Superior temporal gyrus (tissue), 1 donor: ENCODE results near the gene REG4.
A peak's percentile ranks its signal among the peaks of the same experiment; 100 is the strongest.
"Not testable (repeated sequence)": the region's sequence is repeated elsewhere in the genome, so short reads cannot be mapped to it uniquely, and the experiment has no call there.

Experiments used
- DNase-seq: peaks from one replicate; pipeline ENCODE4 v3.0.0-alpha.2; 2016; ENCODE audit errors: extremely low spot score

REG4 gene

DNA sequence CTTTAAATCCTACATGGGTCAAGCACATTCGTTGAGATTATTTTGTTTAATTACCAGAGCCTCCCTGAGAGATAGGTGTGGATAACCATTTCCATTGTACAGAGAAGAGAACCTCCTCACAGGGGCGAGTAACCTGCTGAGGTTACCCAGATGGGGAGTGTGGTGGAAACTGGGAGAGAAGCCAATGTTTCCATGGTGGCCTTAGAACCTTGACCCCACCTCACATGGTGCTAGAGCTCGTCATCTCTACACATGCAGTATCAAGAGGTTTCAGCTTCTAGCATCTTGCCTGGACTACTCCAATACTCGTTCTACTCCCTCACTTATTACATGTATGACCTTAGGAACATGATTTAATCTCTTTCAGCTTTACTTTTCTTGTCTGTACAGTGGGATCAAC, 4.8 kb downstream of the REG4 start:
- no peak for DNase-seq

DNA sequence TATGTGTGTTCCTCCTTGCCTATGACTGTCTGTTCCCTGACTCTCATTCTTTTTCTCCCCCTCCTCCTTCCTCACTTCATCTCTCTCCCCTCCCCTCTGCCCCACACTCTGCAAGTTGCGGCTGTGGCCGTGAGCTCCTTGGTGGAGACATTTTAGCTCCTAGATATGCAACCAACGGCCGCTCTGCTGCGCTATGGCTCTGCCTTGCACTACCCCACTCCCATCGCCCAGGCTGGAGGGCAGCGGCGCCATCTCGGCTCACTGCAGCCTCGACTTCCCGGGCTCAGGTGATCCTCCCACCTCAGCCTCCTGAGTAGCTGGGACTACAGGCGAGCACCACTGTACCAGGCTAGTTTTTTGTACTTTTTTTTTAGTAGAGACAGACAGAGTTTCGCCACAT, 5.5 kb downstream of the REG4 start:
- DNase-seq = no peak

DNA sequence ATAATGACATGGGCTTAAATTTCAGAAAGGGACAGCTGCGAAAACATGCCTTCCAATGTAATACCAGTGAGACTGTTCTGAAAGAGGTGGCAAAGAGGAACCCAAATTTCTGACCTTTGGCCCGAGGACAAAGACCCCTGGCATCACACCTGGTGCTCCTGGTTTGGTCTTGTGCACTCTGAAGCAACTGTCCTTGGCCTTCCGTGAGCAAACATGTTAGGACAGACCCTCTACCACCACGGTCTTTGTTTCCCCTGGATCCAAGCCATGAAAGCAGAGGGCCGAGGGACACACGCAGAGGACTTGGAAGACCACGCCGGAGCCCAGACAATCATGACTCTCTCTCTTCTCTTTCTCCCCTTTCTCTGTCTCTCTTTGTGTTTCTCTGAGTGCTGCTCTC, 6.0 kb downstream of the REG4 start:
- no peak for DNase-seq

DNA sequence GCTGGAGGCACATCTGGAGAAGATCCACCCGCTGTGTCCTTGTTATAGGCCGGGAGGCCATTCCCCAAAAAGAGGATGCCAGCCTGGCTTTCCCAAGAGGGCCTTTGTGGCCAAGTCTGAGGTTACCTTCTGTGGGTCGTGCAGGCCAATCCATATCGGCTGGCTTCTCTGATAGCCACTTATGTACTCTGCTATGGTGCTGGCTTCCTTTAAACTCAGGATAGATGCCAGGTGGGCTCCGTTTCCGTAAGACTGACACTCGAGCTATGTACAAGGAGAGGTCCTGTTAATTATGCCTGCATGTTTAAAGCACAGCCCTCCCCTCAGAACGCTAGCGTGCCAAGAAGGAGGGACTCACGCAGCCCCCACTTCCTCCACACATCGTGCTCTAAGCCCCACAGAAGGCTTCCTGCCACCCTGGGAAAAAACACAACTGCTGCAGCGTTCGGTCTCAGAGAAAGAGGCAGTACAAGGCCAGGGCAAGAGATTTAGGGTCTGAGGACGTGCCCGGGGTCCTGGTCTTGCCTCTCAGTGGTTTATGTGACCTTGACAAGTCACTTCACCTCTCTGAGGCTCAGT, 11.6 kb downstream of the REG4 start:
- DNase-seq = no peak

DNA sequence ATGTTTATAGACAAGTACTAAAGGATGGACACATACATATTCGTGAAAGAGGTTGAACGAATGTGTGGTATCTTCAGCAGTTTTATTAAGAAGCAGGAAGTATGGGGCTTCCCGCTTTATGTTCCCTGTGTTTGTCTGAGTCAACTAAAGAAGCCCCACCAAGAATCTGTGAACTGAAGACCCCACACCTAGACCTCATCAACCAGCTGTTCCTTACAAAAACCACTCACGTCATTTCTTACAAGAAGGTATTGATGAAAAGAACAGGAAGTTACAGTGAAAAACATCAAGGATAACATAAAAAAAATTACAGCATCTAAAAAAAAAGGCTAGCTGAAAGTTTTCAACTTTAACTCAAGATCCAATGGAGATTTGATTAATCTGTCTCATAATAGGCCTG, 12.3 kb downstream of the REG4 start:
- DNase-seq = no peak

DNA sequence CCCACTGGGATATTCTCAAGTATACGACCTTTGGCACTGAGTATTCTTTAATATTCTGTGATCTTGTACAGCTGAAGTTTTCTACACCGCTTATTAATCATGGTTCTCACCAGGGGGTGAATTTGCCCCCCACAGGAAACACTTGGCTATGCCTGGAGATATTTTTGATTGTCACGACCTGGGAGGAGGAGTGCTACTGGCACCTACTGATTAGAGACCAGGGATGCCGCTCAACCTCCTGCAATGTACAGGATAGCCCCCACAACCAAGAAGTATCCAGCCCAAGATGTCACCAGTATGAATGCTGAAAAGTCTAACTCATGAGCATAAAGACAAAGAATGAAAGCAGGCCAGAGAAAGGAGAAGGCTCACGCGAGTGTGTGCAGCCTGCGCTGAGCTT, 13.7 kb downstream of the REG4 start:
- no peak for DNase-seq

DNA sequence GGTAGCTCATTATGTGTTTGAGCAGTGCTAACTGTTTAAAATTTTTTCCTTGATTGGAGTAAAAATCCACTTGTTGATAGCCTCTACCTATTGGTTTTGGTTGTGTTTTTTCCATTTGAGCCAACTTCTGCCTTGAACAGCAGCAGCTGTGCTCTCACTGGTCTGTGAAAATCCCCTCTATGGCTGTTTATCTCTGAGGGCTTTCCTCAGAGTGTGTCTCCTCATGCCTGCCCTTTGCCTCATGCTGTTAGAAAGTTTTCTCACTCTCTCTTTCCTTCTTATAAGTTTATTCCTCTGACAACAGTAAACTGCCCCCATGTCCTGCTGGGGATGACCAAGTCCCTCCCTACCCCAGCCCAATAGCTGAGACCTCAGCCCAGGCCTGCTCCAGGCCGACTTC, 14.1 kb downstream of the REG4 start:
- no peak for DNase-seq

DNA sequence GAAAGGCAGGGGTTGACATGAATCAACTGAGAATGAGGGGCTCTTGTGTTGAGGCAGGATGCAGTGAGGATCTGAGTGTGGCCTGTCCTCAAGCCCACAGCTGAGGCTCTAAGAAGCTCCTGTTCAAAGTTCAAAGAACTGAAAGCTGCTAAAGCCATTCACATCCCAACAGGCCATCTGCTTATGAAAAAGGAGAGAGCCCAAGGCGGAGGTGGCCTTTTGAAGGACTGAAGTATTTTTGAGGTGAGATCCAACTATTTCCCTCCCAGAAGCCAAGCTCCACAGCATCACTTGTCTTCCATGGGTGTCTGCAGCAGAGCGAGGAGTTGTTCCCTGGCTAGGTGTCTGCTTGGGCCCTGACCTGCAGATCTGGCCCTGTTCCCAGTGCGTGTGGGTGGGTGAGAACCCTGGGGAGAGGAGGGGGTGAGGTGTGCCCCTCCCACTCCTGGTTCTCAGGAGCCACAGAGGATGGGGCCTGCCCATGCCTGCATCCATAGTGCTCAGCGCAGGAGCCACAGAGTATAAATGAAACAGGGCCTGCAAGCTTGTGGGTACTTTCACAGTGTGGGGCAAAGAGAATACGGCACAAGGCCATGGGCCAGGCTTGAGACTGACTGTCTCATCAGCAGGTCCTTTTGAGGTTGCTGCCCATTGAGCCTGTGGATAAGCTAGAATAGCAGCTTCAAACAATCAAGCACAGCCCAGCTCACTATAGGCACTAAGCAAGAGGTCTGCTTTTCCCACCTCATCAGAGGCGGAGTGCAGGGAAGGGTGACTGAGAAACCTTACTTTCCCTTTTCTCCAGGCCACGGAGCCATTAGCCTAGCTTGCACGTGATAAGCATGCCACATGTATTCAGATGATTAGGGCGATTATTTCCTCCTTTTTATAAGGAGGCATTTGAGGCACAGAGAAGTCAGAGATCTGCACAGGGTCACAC, 15.7 kb downstream of the REG4 start:
- DNase-seq = peak; percentile 14

DNA sequence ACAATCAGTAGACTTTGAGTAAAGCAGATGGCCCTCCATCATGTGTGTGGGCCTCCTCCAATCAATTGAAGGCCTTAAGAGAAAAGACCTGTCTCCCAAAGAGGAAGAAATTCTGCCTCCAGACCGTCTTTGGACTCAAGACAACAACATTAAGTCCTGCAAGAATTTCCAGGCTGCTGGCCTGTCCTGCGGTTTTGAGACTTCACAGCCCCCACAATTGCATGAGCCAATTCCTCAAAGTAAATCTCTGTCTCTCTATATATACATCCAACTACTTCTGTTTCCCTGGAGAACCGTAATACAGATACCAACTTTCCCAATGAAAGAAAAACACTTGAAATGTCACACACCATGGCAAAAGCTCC, 16.4 kb downstream of the REG4 start:
- no peak for DNase-seq

DNA sequence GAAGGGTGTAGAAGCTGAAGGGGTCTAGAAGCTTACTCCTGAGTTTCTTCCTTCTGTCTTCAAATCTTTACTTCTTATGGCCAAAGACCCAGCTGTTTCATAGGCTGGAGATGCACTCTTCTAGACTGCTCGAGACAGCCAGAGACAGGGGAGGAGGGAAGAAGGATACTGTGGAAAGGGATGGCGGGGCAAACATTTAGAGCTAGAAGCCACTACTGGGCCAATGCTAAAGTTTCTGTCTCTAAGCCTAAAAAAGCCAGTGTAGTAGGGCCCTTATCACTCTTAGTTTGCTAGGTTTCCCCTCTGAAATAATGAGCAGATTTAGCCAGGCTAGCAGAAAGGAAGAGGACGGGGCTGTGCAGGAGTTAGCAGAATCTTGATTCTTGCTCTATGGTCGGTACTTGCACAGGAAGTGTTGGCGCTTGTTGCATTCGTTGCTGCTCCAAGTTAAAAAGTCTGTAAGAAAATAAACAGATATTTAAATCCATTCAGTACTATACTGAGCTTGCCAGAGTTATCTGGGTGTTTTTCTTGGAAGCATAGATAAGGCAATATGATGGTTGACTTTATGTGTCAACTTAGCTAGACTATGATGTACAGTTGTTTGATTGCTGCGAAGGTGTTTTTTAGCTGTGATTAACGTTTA, 16.9 kb downstream of the REG4 start:
- no peak for DNase-seq

DNA sequence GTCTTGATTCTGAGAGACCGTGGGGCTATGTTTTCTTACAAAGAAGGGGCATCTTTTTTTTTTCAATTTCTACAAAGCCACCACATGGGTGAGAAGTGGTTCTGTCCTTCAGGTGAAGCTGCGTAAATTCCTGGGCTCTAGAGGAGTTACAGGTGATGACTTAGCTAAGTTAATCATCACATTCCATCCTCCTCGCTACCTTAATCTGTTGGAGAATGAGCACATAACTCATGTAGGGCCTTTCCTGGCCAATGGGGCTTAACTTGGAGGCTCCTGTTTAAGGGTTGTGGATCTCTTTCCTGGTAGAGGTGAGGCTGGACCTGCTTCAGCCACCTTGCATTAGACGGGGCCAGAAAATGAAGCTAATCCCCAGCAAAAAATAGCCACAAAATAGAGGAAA, 19.9 kb downstream of the REG4 start:
- no peak for DNase-seq

DNA sequence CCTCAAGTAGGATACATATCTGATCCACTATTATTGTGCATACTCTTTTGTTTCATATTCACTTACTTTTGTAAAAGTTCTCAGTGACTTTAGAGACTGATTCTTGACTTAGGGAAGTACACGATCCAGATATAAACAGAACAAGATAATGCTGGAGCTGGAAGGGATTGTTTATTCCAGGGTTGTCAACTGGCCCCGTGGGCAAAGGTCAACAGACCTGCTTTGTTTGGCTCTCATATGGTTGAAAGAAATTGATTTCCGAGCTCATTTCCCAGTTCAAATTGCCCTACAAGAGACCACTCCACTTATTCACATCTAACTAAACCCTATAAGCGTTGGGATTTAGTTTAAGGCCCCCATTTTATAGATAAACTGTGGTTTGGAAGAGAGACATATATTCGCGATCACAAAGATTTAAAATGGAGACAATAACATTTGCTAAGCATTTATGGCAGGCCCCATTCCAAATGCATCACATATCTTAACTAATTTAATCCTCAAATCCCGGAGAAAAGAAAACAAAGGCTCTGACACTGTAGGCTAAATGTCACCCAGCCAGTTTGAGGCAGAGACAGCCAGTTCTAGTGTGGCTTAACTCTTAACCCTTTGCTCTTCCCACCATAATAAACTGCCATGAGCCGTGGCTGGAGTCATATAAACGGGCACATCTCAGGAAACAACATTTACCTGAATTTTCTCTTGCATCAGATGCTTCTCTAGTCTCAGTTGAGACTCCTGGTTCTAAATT, 20.6 kb downstream of the REG4 start:
- no peak for DNase-seq

DNA sequence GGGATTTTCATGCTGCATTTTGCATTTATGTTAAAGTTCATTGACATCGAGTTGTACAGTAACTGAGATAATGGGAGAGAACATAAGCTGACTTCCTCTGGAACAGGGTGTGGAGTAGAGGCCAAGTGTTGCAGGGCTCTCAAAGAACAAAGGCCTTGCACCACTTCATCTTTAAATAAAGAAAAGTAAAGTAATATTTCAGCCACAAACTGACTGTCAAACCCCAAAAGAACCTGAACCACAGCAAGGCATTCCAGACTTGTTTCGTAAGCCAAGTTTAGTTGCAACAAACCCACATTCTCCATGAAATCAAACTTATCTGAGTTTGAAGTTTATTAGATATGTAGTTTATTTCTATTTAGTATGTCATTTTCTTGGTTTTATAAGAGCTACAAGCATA, 23.5 kb downstream of the REG4 start:
- no peak for DNase-seq

DNA sequence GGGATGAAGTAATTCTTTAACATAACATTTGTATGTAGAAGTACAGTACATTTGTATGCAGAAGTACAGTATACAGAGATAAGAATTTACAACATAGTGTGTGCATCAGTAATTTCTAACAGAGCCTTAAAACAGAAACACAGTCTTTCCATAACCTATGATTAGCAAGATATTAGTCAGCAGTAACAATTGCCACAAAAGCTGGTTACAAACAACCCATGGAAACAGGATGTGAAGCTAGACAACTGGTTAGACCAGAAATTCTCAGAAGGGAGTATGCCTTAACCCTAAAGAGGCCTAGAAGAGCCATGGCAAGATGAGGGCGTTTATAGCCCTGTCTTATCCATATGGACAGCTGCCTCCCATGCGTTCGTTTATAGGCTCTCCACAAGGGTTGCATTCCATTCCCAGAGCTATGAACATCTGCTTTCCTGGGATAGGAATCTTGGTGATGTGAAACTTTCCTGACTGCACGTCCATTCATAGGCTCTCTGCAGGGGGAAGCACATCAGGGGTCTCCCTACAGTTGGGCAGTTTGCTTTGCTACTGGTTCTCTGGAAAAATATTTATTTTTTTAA, 24.7 kb downstream of the REG4 start:
- DNase-seq = not testable (repeated sequence)

DNA sequence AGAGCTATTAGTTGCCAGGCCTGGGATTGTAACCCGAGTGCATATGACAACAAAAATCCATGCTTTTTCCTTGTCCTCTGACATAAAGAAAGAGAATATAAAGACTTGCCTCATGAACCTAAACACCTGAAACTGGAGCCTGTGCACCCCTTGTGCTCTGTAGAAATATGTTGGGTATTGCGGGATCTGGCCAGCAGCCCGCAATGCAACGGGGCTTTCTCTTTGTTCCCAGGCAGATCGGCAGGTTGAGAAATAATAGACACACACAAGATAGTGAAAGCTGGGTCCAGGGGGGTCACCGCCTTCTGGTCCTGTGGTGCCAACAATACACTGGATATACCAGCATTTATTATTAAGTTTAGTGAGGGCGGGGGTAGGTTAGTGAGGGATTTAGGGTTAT, 25.2 kb downstream of the REG4 start:
- DNase-seq = not testable (repeated sequence)

DNA sequence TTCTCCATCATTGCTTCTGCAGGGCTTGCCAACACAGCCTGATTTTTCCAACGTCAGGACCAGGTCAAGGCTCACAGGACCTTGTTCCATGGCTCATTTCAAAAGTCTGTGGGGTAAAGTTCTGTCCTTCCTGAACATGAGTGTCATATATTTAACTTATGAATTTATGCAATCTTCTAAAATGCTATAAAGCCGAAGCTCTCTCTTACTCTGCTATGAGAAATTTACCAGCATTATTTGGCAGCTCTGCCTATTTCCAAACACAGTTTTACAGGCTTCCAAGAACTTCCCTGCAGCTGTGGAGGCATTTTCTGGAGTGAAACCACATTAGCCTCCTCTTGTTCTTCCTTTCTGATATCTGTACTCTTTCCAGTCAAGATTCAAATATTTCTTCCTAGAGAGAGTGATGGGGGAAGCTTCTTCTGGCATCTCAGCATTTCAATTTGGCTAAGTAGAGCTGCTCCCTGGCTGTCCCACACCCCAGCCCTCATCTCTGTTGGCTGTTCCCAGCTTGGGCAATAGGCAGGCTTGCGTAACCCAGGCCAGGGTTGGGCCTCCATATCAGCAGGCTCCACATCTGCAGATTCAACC, 27.0 kb downstream of the REG4 start:
- no peak for DNase-seq

DNA sequence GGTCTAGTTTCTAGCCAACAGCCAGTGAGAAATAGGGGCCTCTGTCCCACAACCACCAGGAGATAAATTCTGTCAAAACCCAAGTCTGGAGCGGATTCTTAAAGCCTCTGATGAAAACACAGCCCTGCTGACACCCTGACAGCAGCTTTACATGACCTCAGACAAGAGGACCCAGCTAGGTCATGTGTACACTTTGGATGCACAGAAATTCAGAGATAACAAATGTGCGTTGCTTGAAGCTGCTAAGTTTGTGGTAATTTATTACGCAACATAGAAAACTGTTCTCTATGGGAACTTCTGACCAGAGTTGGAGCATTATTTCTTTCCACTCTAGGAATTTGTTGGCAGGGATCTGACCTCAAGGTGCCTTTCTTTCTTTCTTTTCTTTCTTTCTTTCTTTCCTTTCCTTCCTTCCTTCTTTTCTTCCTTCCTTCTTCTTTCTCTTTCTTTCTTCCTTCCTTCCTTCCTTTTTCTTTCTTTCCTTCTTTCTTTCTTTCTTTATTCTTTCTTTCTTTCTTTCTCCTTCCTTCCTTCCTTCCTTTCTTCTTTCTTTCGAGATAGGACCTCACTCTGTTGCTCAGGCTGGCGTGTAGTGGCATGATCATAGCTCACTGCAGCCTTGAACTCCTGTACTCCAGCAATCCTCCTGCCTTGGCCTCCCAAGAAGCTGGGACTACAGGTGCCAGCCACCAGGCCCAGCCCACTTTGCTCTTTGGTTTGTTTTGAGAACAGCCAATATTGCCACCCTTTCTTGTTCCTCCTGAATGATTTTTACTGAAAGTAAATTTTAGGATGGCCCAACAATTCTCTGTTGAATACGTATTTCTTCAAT, 27.7 kb downstream of the REG4 start:
- DNase-seq = no peak

DNA sequence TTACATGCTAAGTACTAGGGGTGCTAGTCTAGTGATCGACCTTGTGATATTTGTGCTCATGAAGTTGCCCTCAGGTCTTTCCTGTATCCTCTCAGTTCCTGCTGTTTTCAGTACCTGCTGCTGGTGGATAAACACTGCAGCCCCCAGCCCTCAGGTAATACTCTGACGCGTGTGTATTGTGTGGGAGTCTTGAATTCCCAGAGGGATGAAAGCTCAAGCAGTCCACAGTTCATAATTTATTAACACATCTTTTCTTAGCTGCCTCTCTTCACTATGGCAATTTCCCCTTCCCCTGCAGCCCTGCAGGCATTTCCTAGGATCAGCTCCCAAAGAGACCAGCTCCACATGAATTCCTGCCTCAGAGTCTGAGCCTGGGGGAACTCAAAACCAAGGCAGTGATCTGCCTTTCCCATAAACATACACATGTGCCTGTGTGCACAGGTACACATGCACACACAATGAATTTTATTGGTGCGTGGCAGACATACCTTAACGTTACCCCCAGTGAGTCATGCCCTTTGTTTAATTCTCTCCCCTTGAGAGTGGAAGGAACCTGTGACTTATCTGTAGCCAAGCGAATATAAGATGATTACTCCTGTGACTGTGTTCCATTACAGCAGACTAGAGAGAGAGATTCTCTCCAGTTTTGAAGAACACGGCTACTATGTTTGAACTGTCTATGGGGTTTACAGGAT, 28.5 kb downstream of the REG4 start:
- DNase-seq = no peak

DNA sequence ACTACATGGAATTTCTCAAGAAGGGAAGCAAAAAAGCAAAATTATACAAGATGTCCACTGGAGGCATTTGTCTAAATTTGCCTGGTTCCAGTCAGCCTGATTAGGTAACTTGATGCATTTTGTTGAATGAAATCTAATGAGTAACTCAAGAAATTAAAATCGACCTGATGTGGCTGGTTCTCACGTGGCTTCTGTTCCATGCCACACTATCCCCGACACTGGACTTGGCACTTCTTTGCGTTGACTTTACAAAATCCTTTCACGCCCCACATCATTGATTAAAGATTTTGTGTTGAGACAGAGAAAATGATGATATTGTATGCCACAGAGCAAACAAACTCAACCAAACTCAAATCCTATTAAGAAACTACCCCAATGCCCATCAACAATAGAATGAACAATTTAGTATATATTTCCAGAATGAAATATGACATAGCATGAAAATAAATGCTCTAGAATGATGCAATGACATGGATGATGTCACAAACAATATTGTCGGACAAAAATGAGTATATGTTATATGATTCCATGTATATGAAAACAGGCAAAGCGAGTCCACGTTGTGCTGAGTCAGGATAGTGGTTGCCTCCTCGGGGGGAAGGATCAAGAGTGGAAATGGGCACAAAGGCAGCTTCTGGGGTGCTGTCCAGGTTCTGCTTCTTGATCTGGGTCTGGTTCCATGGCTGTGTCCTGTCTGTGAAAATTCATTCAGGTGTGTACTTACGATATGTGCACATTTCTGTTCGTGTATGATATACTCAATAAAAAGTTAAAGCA, 29.6 kb downstream of the REG4 start:
- no peak for DNase-seq
